ENCODE data around the gene SPATA31D4. TPM values are rescaled to one million over a fixed set of nuclear protein-coding genes. Genes with fewer than 3 reads are reported as not detected.

Gene SPATA31D4
- total RNA-seq, 1 experiment from 2014 or later: not detected

GRCh38 chr9:81981883-81982282 is 53.7 kb downstream of the SPATA31D4 start:
- CTCF ChIA-PET: no interaction called here
- Mint-ChIP-seq H3K4me3 (ENCODE audit: unreplicated experiment) (no peak overlapping the region), H3K27ac (ENCODE audit: unreplicated experiment) (no peak overlapping the region), H3K27me3 (ENCODE audit: insufficient read depth, unreplicated experiment) (peaks cover 5% of the 10 kb centered on the region), H3K36me3 (ENCODE audit: insufficient read depth, unreplicated experiment) (no peaks in the 10 kb centered on the region), H3K9me3 (ENCODE audit: unreplicated experiment) (no peaks in the 10 kb centered on the region), H3K4me1 (ENCODE audit: low read depth, unreplicated experiment) (no peaks in the 10 kb centered on the region)
- POLR2A ChIA-PET: no interaction called here
- Histone ChIP-seq H3K36me3 (ENCODE audit: control insufficient read depth, insufficient read depth, low read length) (no peaks in the 10 kb centered on the region), H3K9me3 (no peaks in the 10 kb centered on the region), H3K4me3 (ENCODE audit: low read depth, low read length) (no peak overlapping the region), H3K27me3 (replicated peaks; ENCODE audit: control insufficient read depth, insufficient read depth, low read length) (no peaks in the 10 kb centered on the region), H3K4me1 (no peaks in the 10 kb centered on the region)
- intact Hi-C loops (cut with micrococcal nuclease; ENCODE audit: unreplicated experiment): no loop called here
- no peak for DNase-seq
- no TSS peak for BruUV-seq (replicated peaks)
- TF ChIP-seq CTCF (IDR thresholded peaks at IDR 0.05; ENCODE audit: insufficient read depth in 1 of 2, low read depth in 1 of 2, low read length in 1 of 2, severe bottlenecking in 1 of 2, unreplicated experiment in 1 of 2): no peak

Other genes starting within 250 kb of the SPATA31D4 start
- gene TLE1, start 238.9 kb upstream of the SPATA31D4 start, total RNA-seq (2022): 17.9 and 18.3 TPM in 2 replicates
- gene SPATA31D3, start 15.1 kb downstream of the SPATA31D4 start, total RNA-seq (2022): not detected in 2 replicates
- gene SPATA31D1, start 60.3 kb downstream of the SPATA31D4 start, total RNA-seq (2022): not detected in 2 replicates